ENCODE measurements around the gene TYSND1.
"Not testable (repeated sequence)": the region's sequence is repeated elsewhere in the genome, so short reads cannot be mapped to it uniquely, and the experiment has no call there.

Gene TYSND1

DNA sequence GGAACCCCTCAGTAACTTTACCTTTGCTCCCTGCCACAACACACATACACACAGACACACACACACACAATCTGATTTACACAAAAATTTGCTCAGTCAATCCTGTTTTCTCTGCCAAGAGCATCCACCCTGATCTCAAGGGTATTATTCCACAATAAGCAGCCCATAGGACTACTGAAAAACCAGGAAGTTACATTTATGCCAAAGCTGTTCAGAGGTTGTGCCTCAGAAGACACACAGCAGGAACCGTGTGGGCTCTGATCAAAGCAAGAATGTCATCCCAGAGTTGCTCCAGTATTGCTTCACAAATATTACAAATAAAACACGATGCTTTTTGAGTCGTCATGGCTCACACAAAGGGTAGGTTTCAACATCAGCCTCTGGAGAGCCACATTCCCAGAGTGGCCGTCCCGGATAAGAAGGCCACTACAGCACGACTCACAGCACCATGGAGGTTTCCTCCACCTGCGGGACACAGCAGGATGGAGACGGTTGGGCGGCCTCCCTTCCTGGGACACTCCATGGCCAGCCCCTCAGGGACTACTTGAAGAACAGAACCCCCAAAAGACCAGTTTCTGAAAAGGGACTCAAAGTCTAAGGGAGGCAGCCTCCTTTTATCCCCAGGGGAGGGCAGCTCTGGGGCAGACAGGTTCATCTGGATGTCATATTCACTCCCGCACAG lies 15.5 kb downstream of the TYSND1 start:
- no peak for DNase-seq

DNA sequence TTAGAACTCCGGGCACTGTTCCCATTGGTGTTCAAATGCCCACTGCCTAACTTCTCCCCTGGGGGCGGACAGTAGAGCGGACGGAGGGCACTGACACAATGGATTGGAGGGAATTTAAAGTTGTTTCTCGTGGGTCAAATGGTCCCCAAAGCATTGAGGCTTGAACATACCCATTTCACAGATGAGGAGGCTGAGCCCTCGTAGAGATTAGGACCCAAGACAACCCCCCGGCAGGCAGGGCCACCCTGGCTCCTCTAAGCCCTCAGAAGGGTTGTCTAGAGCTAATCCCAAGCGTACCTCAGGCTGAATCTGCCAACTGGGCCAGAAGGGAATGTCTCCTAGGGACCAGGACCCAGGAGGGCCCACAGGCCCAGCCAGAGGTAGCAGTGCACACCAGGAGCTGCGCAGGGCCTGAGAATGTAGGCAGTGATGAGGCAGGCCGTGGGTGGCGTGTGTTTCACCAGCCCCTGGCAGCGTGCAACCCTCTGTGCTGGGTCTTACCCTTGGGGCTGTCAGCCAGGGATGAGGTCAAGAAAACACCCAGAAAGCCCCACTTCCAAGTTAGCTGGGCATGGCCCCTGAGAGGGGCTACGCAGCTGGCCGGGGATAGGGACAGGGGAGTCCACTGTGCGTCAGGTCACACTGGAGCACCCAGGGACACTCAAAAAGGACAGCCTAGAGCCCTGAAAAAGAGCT lies 19.7 kb downstream of the TYSND1 start:
- no peak for DNase-seq

DNA sequence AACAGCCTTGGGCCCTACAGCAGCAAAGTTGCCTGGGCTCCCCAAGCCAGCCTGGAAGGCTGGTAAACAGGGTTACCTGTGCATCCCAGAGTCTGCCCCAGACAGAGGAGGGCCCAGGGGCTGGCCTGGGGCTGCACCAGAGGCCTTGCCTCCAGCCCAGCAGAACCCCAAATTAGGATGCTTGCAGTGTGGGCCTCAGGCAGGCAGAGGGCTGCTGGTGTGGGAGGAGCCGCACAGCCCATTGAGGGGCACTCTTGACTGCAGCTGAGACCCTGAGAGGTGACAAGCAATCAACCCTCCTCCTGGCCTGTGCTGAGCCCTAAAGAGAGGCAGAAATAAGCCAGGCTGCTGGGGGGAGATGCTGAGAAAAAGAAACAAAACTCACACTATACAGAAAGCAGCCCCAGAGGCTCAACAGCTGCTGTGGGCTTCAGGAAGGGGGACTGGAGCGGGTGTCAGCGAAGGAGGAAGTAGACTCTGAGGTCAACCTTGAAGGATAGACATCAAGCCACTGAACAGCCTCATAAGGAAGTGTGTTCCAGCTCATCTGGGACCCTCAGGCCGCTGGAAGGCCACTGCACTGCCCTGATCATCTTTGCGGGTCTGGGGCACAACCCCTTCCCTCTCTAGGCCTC lies 20.5 kb downstream of the TYSND1 start:
- DNase-seq, result no peak

DNA sequence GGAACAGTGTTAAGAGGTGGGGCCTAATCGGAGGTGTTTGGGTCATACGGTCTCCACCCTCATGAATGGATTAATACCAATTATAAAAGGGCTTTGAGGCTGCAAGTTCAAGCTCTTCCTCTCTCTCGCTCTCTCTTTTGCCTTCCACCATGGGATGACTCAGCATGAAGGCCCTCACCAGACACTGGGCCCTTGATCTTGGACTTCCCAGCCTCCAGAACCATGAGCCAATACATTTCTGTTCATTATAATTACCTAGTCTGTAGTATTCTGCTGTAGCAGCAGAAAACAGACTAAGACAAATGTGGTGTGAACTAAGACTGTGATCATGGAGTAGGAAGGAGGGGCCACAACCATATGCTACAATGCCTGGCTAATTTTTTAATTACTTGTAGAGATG lies 21.6 kb downstream of the TYSND1 start:
- DNase-seq, result no peak

DNA sequence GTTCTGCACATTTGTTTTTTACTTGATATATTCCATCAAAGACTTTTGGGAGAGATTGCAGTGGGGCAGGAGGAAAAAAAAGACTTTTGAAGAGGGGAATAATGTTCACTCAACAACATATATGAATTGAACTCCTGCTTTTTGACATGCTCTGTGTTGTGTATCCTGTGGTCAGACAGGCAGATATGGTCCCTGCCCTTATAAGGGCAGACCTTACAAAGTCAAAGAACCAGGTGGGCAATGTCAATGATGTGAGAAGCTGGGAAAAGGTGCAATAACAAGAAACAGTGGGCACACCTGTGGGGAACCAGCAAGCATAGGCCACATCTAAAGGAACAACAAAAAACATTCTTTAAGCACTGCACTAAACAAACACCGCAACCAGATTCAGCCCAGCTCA lies 22.1 kb downstream of the TYSND1 start:
- no peak for DNase-seq

- DNase-seq, result no peak
Measured at GRCh38 chr10:70123817-70124216, 22.7 kb downstream of the TYSND1 start.

DNA sequence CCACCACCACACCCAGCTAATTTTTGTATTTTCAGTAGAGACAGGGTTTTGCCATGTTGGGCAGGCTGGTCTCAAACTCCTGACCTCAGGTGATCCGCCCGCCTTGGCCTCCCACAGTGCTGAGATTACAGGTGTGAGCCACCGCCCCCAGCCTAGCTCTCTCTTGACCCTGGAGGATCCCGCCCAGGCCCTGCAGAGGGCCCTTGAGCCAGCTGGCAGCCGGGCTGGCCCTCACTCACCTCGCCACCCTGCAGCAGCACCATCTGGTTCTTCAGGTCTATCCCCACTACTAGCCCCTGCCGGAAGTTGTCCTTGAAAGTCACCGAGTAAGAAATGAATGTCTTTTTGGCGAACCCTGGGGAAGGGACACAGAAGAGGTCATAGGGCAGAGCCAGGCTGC lies 23.3 kb downstream of the TYSND1 start:
- not testable (repeated sequence) for DNase-seq

GRCh38 chr10:70122742-70123141 lies 23.8 kb downstream of the TYSND1 start:
- no peak for DNase-seq

GRCh38 chr10:70121281-70121949 lies 25.1 kb downstream of the TYSND1 start:
- no peak for DNase-seq

GRCh38 chr10:70120417-70120816 lies 26.1 kb downstream of the TYSND1 start:
- DNase-seq, result no peak

DNA sequence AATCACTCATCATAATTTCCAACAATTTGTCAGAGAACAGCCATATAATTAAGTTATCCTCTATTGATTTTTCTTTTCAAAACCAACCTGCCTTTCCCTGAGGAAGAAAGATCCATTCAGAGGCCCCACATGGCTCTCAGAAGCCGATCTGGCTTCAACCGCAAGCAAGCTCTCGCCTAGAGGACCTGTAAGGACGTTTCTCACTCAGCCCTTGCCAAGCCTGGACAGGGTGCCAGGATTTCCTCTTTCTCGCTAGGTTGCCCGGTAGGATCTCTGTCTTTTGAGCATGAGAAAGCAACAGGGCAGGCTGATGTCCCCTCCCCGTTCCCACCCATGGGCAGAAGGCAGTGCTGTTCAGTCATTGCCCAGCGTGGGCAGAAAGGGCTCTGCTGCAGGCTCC lies 26.9 kb downstream of the TYSND1 start:
- DNase-seq, result no peak

DNA sequence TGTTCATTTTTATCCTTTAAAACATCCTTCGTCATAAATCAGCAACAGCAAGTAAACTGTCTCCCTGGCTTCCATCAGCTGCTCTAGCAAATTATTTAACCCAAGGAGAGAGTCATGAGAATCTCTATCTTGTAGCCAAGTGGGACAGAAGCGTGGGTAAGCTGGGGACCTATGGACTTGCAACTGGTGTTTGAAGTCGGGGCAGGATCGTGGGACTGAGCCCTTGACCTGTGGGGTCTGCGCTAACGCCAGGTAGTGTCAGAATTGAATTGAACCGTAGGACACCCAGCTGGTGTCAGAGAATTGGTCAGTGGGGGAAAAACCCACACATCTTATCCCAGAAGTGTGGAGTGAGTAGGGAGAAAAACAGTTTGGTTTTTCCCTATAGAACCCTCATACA lies 27.3 kb downstream of the TYSND1 start:
- no peak for DNase-seq

DNA sequence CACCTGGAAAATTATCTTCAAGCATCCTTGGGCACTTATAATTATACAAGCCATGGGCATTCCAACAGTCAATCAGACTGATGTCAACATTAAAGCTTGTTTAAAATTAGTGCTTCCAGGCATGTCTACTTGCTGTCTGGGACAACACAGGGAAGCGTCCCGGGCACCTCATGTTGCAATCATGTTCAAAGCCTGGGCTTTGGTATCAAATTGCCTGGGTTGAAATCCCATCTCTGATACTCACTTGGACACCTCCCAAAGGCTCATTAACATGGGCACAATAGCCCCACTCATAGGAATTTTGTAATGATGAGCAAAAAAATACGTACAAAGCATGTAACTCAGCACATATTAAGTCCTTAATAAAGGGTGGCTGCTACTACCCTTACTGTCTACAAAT lies 28.3 kb downstream of the TYSND1 start:
- DNase-seq, result no peak

GRCh38 chr10:70117646-70118045 lies 28.9 kb downstream of the TYSND1 start:
- no peak for DNase-seq

DNA sequence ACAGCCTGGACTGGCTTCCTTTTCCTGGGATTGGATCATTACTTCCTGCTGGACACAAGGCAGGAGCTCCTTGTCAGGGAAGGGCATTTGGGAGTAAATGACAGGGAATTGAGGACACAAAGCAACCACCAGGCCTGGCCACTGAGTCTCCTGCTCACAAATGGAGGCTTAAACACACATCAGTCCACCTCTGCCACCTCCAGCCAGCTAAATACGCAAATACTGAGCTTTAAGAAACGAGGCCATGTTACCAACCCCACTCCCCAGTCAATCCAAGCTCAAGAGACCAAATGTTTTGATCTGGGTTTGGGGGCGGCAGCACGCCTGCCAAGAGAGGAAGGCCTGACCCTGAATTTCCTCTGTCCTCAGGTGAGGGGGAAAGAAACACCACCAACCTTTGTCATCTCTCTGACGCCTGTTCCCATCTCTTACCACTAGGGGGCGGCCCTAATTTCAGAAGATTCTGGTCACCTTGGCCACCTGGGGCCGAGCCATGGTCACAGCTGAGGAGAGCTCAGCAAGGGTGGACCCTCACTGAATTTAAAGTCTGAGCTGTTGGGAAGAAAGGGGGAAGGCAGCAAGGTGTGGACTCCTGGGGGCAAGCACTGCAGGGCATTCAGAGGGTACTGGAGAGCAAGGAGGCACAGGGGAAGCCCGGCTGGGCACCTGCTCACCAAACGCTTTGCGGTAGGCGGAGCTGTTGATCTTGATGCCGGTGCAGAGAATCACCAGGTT lies 30.4 kb downstream of the TYSND1 start:
- DNase-seq, result peak; percentile 66

GRCh38 chr10:70114902-70115301 lies 31.6 kb downstream of the TYSND1 start:
- DNase-seq, result no peak

GRCh38 chr10:70112071-70112470 lies 34.4 kb downstream of the TYSND1 start:
- no peak for DNase-seq

DNA sequence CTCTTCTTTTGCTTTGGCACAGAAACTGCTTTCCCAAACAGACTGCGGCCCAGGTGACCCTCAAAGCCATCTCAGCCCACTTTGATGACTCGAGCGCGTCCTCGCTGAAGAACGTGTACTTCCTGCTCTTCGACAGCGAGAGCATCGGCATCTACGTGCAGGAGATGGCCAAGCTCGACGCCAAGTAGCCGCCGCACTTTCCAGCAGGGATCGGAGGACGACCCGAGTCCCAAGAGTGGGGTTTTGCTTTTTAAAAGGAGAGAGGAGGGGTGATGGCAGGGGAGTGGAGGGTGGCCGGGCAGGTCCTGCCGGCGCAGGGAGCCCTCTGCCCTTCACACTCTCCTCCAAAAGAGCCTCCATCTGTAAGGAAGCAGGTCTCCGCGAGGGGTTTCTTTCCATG lies 35.0 kb downstream of the TYSND1 start:
- DNase-seq, result no peak

GRCh38 chr10:70109064-70109729 lies 37.3 kb downstream of the TYSND1 start:
- no peak for DNase-seq

- DNase-seq, result no peak
Measured at GRCh38 chr10:70106958-70107791, 39.3 kb downstream of the TYSND1 start.

DNA sequence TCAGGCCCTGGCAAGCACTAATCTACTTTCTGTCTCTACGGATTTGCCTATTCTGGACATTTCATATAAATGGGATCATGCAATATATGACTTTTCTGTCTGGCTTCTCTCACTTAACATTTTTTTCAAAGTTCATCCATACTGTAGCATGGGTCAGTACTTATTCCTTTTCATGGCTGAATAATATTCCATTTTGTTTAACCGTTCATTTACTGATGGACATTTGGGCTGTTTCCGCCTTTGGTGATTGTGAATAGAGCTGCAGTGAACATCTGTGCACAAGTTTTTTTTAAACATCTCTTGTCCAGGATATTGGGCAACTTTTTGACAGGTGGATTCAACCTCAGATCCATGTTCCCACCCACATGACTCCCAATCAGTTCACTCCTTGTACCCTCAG lies 44.8 kb downstream of the TYSND1 start:
- DNase-seq, result no peak

Measured in stimulated activated CD4-positive, alpha-beta T cell treated with anti-CD3 and anti-CD28 coated beads, Interleukin-4, amount 100 ng/mL, for 24 hours (primary cell).